DND-41 (cell line): ENCODE data around the gene CC2D2A.

ENCODE experiments used
- ATAC-seq: fragments of 200-7000 bp; cut with Tn5 transposase; 3 replicates; pipeline ENCODE4 v1.9.1; 2021; ENCODE audit warnings: low read depth; ENCODE audit not compliant: insufficient read depth
- DNase-seq: peaks from one replicate; pipeline ENCODE4 v3.0.0-alpha.2; 2020
- H2AFZ ChIP-seq: 2 replicates; pipeline ENCODE4 v1.6.0; 2012; ENCODE audit warnings: low read depth, low read length
- H3K27ac ChIP-seq: 2 replicates; pipeline ENCODE4 v1.5.1; 2012; ENCODE audit warnings: low read length, inconsistent platforms
- H3K27me3 ChIP-seq: fragments of 200-600 bp; sonication (generic); 2 replicates; pipeline ENCODE4 v1.6.0; 2012; ENCODE audit warnings: low read length, mild to moderate bottlenecking, inconsistent platforms; ENCODE audit not compliant: insufficient read depth, poor library complexity
- H3K36me3 ChIP-seq: 2 replicates; pipeline ENCODE4 v1.5.1; 2012; ENCODE audit warnings: low read length, inconsistent platforms; ENCODE audit not compliant: insufficient read depth
- H3K4me1 ChIP-seq: 2 replicates; pipeline ENCODE4 v1.5.1; 2012; ENCODE audit warnings: mild to moderate bottlenecking, low read length; ENCODE audit not compliant: insufficient read depth
- H3K4me2 ChIP-seq: 2 replicates; pipeline ENCODE4 v1.6.0; 2012; ENCODE audit warnings: mild to moderate bottlenecking, moderate library complexity, low read length, inconsistent platforms; ENCODE audit not compliant: insufficient read depth
- H3K4me3 ChIP-seq, 2 experiments: fragments of 200-600 bp in 1 of 2; shearing (Covaris generic) in 1 of 2; 2 replicates each; pipeline ENCODE4 v1.5.1; 2012 to 2016; ENCODE audit warnings: inconsistent platforms in 2 of 2, low read length in 2 of 2, mild to moderate bottlenecking in 2 of 2, low read depth in 1 of 2, moderate library complexity in 1 of 2
- H3K79me2 ChIP-seq: 2 replicates; pipeline ENCODE4 v1.6.0; 2012; ENCODE audit warnings: low read length, inconsistent platforms; ENCODE audit not compliant: insufficient read depth
- H3K9ac ChIP-seq: 2 replicates; pipeline ENCODE4 v1.6.0; 2012; ENCODE audit warnings: low read depth, mild to moderate bottlenecking, inconsistent platforms, low read length, moderate library complexity
- H3K9me3 ChIP-seq: 2 replicates; pipeline ENCODE4 v1.5.1; 2012; ENCODE audit warnings: low read length, moderate library complexity, mild to moderate bottlenecking, inconsistent platforms; ENCODE audit not compliant: insufficient read depth, severe bottlenecking
- H4K20me1 ChIP-seq: 2 replicates; pipeline ENCODE4 v1.6.0; 2012; ENCODE audit warnings: low read length; ENCODE audit not compliant: insufficient read depth
- CTCF ChIP-seq: IDR thresholded peaks from 2 replicates; pipeline ENCODE4 v1.5.1; 2012; ENCODE audit warnings: borderline replicate concordance, low read length, moderate library complexity, mild to moderate bottlenecking; ENCODE audit not compliant: poor library complexity, severe bottlenecking; ENCODE audit errors: extremely low read depth
- EZH2 ChIP-seq: IDR thresholded peaks from 3 replicates; pipeline ENCODE4 v1.6.1; 2012; ENCODE audit warnings: borderline replicate concordance, low read depth, mild to moderate bottlenecking, moderate library complexity, low read length, inconsistent platforms; ENCODE audit not compliant: severe bottlenecking

CC2D2A gene

GRCh38 chr4:15443371-15444160, 26.1 kb upstream of the CC2D2A start:
- no peak for ATAC-seq
- Histone ChIP-seq H2AFZ (no peak overlapping the region), H3K9ac (no peak overlapping the region), H3K4me2 (no peak overlapping the region), H3K36me3 (no peaks in the 10 kb centered on the region), H3K9me3 (no peaks in the 10 kb centered on the region), H3K27me3 (no peaks in the 10 kb centered on the region), H3K79me2 (no peaks in the 10 kb centered on the region), H3K4me1 (no peaks in the 10 kb centered on the region), H3K4me3 (no peak overlapping the region), H4K20me1 (no peaks in the 10 kb centered on the region), H3K27ac (no peak overlapping the region)
- TF ChIP-seq EZH2: no peak
- TF ChIP-seq CTCF: no peak
- DNase-seq: no peak

- H3K79me2 ChIP-seq: no peaks in the 10 kb centered on the region
- no peak for TF ChIP-seq EZH2
- TF ChIP-seq CTCF: no peak
- no peak overlapping the region for H3K4me3 ChIP-seq
- H3K36me3 ChIP-seq: no peaks in the 10 kb centered on the region
- H4K20me1 ChIP-seq: no peaks in the 10 kb centered on the region
- H2AFZ ChIP-seq: no peak overlapping the region
- H3K27ac ChIP-seq: no peak overlapping the region
- ATAC-seq (no peak), DNase-seq (no peak)
- H3K27me3 ChIP-seq: no peaks in the 10 kb centered on the region
- no peak overlapping the region for H3K4me2 ChIP-seq
- H3K9ac ChIP-seq: no peak overlapping the region
- H3K4me1 ChIP-seq: no peaks in the 10 kb centered on the region
- H3K9me3 ChIP-seq: no peaks in the 10 kb centered on the region
These were observed 25.4 kb upstream of the CC2D2A start for GRCh38 chr4:15444276-15444675.

GRCh38 chr4:15444879-15445547, 24.7 kb upstream of the CC2D2A start:
- TF ChIP-seq CTCF: no peak
- TF ChIP-seq EZH2: no peak
- no peaks in the 10 kb centered on the region for H3K79me2 ChIP-seq
- no peak overlapping the region for H3K27ac ChIP-seq
- ATAC-seq (no peak), DNase-seq (no peak)
- H2AFZ ChIP-seq: no peak overlapping the region
- no peak overlapping the region for H3K4me3 ChIP-seq
- H3K36me3 ChIP-seq: no peaks in the 10 kb centered on the region
- no peaks in the 10 kb centered on the region for H4K20me1 ChIP-seq
- H3K4me1 ChIP-seq: no peaks in the 10 kb centered on the region
- H3K27me3 ChIP-seq: no peaks in the 10 kb centered on the region
- H3K9me3 ChIP-seq: no peaks in the 10 kb centered on the region
- no peak overlapping the region for H3K9ac ChIP-seq
- H3K4me2 ChIP-seq: no peak overlapping the region
